GM21390 (cell line): ENCODE measurements around the gene WNT3A.
"Not testable (repeated sequence)": the region's sequence is repeated elsewhere in the genome, so short reads cannot be mapped to it uniquely, and the experiment has no call there.

Source experiments
- ATAC-seq: cut with Tn5 transposase; IDR thresholded peaks from one replicate; pipeline ENCODE4 v1.9.1; 2021; ENCODE audit not compliant: unreplicated experiment

WNT3A gene

GRCh38 chr1:228006786-228007048 is at the start of gene WNT3A:
Gene WNT3A (plus strand): TSS chr1:228006998. CDS start chr1:228007129, 131 bp downstream.
- ATAC-seq: no peak

- ATAC-seq: no peak
Observed at GRCh38 chr1:227958617-227959324, 48.0 kb upstream of the WNT3A start.

GRCh38 chr1:227959325-227959860 is 47.4 kb upstream of the WNT3A start:
- no peak for ATAC-seq

GRCh38 chr1:227961651-227962466 is 44.9 kb upstream of the WNT3A start:
- ATAC-seq: no peak

- not testable (repeated sequence) for ATAC-seq
Observed at GRCh38 chr1:227966733-227967132, 40.1 kb upstream of the WNT3A start.

GRCh38 chr1:227967815-227968214 is 39.0 kb upstream of the WNT3A start:
- ATAC-seq: not testable (repeated sequence)

- not testable (repeated sequence) for ATAC-seq
Observed at GRCh38 chr1:227970076-227970995, 36.5 kb upstream of the WNT3A start.

- ATAC-seq: not testable (repeated sequence)
Observed at GRCh38 chr1:227971216-227971615, 35.6 kb upstream of the WNT3A start.

- ATAC-seq: not testable (repeated sequence)
Observed at GRCh38 chr1:227971643-227972282, 35.0 kb upstream of the WNT3A start.

GRCh38 chr1:227972283-227972679 is 34.5 kb upstream of the WNT3A start:
- not testable (repeated sequence) for ATAC-seq

- ATAC-seq: not testable (repeated sequence)
Observed at GRCh38 chr1:227972843-227973374, 33.9 kb upstream of the WNT3A start.

GRCh38 chr1:227973724-227974288 is 33.0 kb upstream of the WNT3A start:
- ATAC-seq: not testable (repeated sequence)

GRCh38 chr1:227975583-227976283 is 31.1 kb upstream of the WNT3A start:
- not testable (repeated sequence) for ATAC-seq

GRCh38 chr1:227987181-227987580 is 19.6 kb upstream of the WNT3A start:
- no peak for ATAC-seq

- no peak for ATAC-seq
Observed at GRCh38 chr1:227994632-227995300, 12.0 kb upstream of the WNT3A start.

- ATAC-seq: no peak
Observed at GRCh38 chr1:227996187-227996950, 10.4 kb upstream of the WNT3A start.

GRCh38 chr1:227998374-227999055 is 8.3 kb upstream of the WNT3A start:
- ATAC-seq: no peak
